Liver (tissue), 9 donors: ENCODE data around the gene OSGEP. TPM values are rescaled to one million over a fixed set of nuclear protein-coding genes. Genes with fewer than 3 reads are reported as not detected.

Experiments
- DNase-seq: peaks from one replicate; pipeline ENCODE4 v3.0.0-alpha.2; 2017; ENCODE audit warnings: low spot score
- H3K27ac ChIP-seq, 2 donors: one replicate each; pipeline ENCODE4 v1.7.0; 2013; ENCODE audit warnings: inconsistent platforms in 2 of 2, low read length in 2 of 2, control low read depth in 1 of 2, low read depth in 1 of 2, mild to moderate bottlenecking in 1 of 2
- H3K27me3 ChIP-seq, 4 donors: one replicate each; pipeline versions ENCODE4 v1.6.1 to v1.7.0; 2013; ENCODE audit warnings: low read length in 3 of 4, inconsistent platforms in 1 of 4, mild to moderate bottlenecking in 1 of 4, moderate library complexity in 1 of 4; ENCODE audit not compliant: control insufficient read depth in 4 of 4, insufficient read depth in 4 of 4
- H3K36me3 ChIP-seq, 4 donors: one replicate each; pipeline versions ENCODE4 v1.6.1 to v1.7.0; 2013; ENCODE audit warnings: low read length in 3 of 4, mild to moderate bottlenecking in 3 of 4, low read depth in 1 of 4, moderate library complexity in 1 of 4; ENCODE audit not compliant: control insufficient read depth in 4 of 4, insufficient read depth in 3 of 4
- H3K4me1 ChIP-seq, 4 donors: one replicate each; pipeline versions ENCODE4 v1.6.1 to v1.7.0; 2013; ENCODE audit warnings: low read length in 3 of 4, mild to moderate bottlenecking in 3 of 4, moderate library complexity in 1 of 4; ENCODE audit not compliant: control insufficient read depth in 4 of 4, insufficient read depth in 4 of 4
- H3K4me3 ChIP-seq, 3 donors: one replicate each; pipeline versions ENCODE4 v1.6.1 to v1.7.0; 2013; ENCODE audit warnings: low read length in 3 of 3, control low read depth in 1 of 3, low read depth in 1 of 3, mild to moderate bottlenecking in 1 of 3
- H3K9ac ChIP-seq, 2 donors: one replicate each; pipeline ENCODE4 v1.7.0; 2013; ENCODE audit warnings: low read length in 2 of 2, mild to moderate bottlenecking in 2 of 2, moderate library complexity in 2 of 2, control low read depth in 1 of 2, low read depth in 1 of 2
- H3K9me3 ChIP-seq, 4 donors: one replicate each; pipeline versions ENCODE4 v1.6.1 to v1.7.0; 2013; ENCODE audit warnings: low read length in 3 of 4; ENCODE audit not compliant: control insufficient read depth in 4 of 4
- EGR1 ChIP-seq, 2 donors: IDR thresholded peaks; 2 replicates each; pipeline ENCODE4 v1.6.1; 2016 to 2018; ENCODE audit warnings: antibody characterized with exemption in 2 of 2, low read depth in 2 of 2
- FOXA1 ChIP-seq: IDR thresholded peaks from 2 replicates; pipeline ENCODE4 v1.6.1; 2016; ENCODE audit warnings: antibody characterized with exemption
- FOXA2 ChIP-seq: IDR thresholded peaks from 2 replicates; pipeline ENCODE4 v1.6.1; 2016; ENCODE audit warnings: antibody characterized with exemption
- HNF4A ChIP-seq, 2 donors: conservative IDR thresholded peaks; 2 replicates each; pipeline ENCODE4 v1.6.1; 2016; ENCODE audit warnings: antibody characterized with exemption in 2 of 2, mild to moderate bottlenecking in 2 of 2
- HNF4G ChIP-seq: IDR thresholded peaks from 2 replicates; pipeline ENCODE4 v1.6.1; 2016; ENCODE audit warnings: antibody characterized with exemption
- JUND ChIP-seq, 2 donors: IDR thresholded peaks; 2 replicates each; pipeline ENCODE4 v1.6.1; 2016; ENCODE audit warnings: antibody characterized with exemption in 2 of 2
- MAX ChIP-seq: IDR thresholded peaks from 2 replicates; pipeline ENCODE4 v1.6.1; 2016; ENCODE audit warnings: antibody characterized with exemption
- NR2F2 ChIP-seq: IDR thresholded peaks from 2 replicates; pipeline ENCODE4 v1.6.1; 2016; ENCODE audit warnings: antibody characterized with exemption
- REST ChIP-seq: IDR thresholded peaks from 2 replicates; pipeline ENCODE4 v1.6.1; 2016; ENCODE audit warnings: antibody characterized with exemption, mild to moderate bottlenecking
- RXRA ChIP-seq, 2 donors: IDR thresholded peaks; 2 replicates each; pipeline ENCODE4 v1.6.1; 2017 to 2018; ENCODE audit warnings: antibody characterized with exemption in 2 of 2, mild to moderate bottlenecking in 1 of 2
- YY1 ChIP-seq: IDR thresholded peaks from 2 replicates; pipeline ENCODE4 v1.6.1; 2016; ENCODE audit warnings: antibody characterized with exemption, mild to moderate bottlenecking
- ZBTB33 ChIP-seq: IDR thresholded peaks from 2 replicates; pipeline ENCODE4 v1.6.1; 2016; ENCODE audit warnings: antibody characterized with exemption
- WGBS: extraction: QIAGEN DNeasy Blood & Tissue Kit; methylation state at CpG from one replicate; pipeline ENCODE4 v1.1.7; 2013; 5-methylcytosine and 5-hydroxymethylcytosine counted together
- polyA plus RNA-seq, 2 donors: library from polyadenylated mRNA; stranded (reverse) in 1 of 2; unstranded in 1 of 2; fragments of 200-250 nt in 1 of 2; fragments of >200 nt in 1 of 2; fragmentation: Nextera tagmentation in 1 of 2; extraction: Ambion mirVana in 1 of 2; gene quantifications; one replicate each; pipeline versions ENCODE4 v1.2.1 to v1.2.3, GENCODE V29; 2013 to 2015
- total RNA-seq, 2 donors: library from RNA; depleted of rRNA; stranded (reverse); fragments of >200 nt; gene quantifications; one replicate each; pipeline ENCODE4 v1.2.3, GENCODE V29; 2014
- donor health status: healthy.
- donor health status: healthy.
- donor health status: healthy.
- donor health status: healthy.
- donor health status: healthy.

Gene OSGEP
- total and polyA plus RNA-seq, 4 donors, result 18.1 to 39.0 (median 24.8) TPM

GRCh38 chr14:20458031-20458789 lies 3.6 kb upstream of the OSGEP start (continued):
- TF ChIP-seq REST (no peak), FOXA1 (no peak), HNF4A (conservative IDR thresholded peaks at IDR 0.05) (no peak), FOXA2 (no peak), YY1 (no peak), ZBTB33 (no peak), EGR1 (IDR thresholded peaks at IDR 0.05; ENCODE audit: low read depth in 2 of 2) (no peak)

GRCh38 chr14:20456971-20457370 lies 2.4 kb upstream of the OSGEP start:
- 86% methylated on average over 13 of the region's 13 CpGs for WGBS

More at GRCh38 chr14:20456971-20457370, 2.4 kb upstream of the OSGEP start:
- no peak overlapping the region for H3K4me3 ChIP-seq
- H3K27me3 ChIP-seq, result no peaks in the 10 kb centered on the region
- DNase-seq, result no peak
- H3K9ac ChIP-seq, result no peak overlapping the region
- no peaks in the 10 kb centered on the region for H3K9me3 ChIP-seq
- H3K27ac ChIP-seq, result no peak overlapping the region
- H3K36me3 ChIP-seq, result peaks cover 7 to 33% (median 29%) of the 10 kb centered on the region in 4 donors
- H3K4me1 ChIP-seq, result peaks cover 4 to 36% (median 26%) of the 10 kb centered on the region in 4 donors
- TF ChIP-seq YY1 (no peak), JUND (IDR thresholded peaks at IDR 0.05) (no peak), HNF4A (conservative IDR thresholded peaks at IDR 0.05) (no peak), MAX (no peak), REST (no peak), NR2F2 (no peak), HNF4G (no peak), RXRA (IDR thresholded peaks at IDR 0.05) (no peak)
